GM12873 (cell line): ENCODE data around the gene GRIK1.
A peak's percentile ranks its signal among the peaks of the same experiment; 100 is the strongest.

ENCODE experiments used
- TF ChIP-seq, protein P1 (sequence below): IDR thresholded peaks from 2 replicates; pipeline ENCODE4 v1.5.1; 2012; ENCODE audit warnings: low read depth, mild to moderate bottlenecking, moderate library complexity, low read length, control low read depth; ENCODE audit not compliant: insufficient read depth; ENCODE audit errors: missing control alignments

Gene GRIK1

GRCh38 chr21:29860346-29860745 is 79.5 kb downstream of the GRIK1 start:
- TF ChIP-seq, protein P1, sequence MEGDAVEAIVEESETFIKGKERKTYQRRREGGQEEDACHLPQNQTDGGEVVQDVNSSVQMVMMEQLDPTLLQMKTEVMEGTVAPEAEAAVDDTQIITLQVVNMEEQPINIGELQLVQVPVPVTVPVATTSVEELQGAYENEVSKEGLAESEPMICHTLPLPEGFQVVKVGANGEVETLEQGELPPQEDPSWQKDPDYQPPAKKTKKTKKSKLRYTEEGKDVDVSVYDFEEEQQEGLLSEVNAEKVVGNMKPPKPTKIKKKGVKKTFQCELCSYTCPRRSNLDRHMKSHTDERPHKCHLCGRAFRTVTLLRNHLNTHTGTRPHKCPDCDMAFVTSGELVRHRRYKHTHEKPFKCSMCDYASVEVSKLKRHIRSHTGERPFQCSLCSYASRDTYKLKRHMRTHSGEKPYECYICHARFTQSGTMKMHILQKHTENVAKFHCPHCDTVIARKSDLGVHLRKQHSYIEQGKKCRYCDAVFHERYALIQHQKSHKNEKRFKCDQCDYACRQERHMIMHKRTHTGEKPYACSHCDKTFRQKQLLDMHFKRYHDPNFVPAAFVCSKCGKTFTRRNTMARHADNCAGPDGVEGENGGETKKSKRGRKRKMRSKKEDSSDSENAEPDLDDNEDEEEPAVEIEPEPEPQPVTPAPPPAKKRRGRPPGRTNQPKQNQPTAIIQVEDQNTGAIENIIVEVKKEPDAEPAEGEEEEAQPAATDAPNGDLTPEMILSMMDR: no peak

GRCh38 chr21:29857150-29857549 is 82.6 kb downstream of the GRIK1 start:
- TF ChIP-seq, protein P1: no peak

DNA sequence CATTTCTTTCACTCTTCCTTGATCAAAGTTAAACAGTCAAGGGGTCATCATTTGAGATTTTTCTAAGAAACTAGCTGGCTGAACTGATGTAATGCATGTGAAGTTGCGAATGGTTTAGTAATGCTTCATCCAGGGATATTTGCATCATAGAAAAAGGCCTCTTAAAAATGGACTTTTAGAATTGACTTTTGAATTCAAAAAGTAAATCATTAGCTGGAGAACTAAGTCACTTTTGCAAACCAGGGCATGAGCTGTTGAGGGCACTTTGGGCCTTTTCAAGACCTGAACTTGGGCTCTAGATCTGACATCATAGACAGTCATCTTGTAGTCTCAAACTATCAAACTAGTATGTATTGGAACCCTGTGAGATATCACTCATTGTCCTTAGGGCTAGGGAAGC is 85.0 kb downstream of the GRIK1 start:
- TF ChIP-seq, protein P1: no peak

- TF ChIP-seq, protein P1: no peak
Measured at GRCh38 chr21:29851611-29852010, 88.2 kb downstream of the GRIK1 start.

- TF ChIP-seq, protein P1: peak; percentile 87
Measured at GRCh38 chr21:29849735-29850176, 90.0 kb downstream of the GRIK1 start.

DNA sequence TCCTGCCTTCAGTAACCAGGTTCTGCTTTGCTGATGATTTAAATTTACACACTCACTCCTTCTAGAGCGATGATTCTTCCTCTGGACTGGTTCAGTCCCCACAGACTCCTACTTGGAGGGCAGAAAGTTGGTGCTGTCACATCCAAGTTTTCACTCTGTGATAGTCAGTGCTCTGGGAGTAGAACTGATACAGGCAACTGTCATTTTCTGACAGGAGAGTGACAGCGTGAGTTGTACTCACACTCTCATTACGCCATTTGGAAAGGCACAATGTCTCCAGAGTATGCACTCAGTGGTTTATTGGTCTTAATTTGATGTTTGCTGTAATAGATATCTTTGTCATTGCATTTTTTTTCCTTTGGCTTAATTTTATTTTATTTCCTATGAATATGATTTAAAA is 96.0 kb downstream of the GRIK1 start:
- TF ChIP-seq, protein P1: no peak

GRCh38 chr21:29834617-29835016 is 105.2 kb downstream of the GRIK1 start:
- TF ChIP-seq, protein P1: no peak
